Testis (tissue), 3 donors: ENCODE data around the gene DENND1A. TPM values are rescaled to one million over a fixed set of nuclear protein-coding genes. Genes with fewer than 3 reads are reported as not detected.

Experiments used
- DNase-seq: peaks from one replicate; pipeline ENCODE4 v3.0.0-alpha.2; 2019
- H3K27ac ChIP-seq, 2 donors: fragments of 200-600 bp; sonication (generic); one replicate each; pipeline ENCODE4 v1.5.1; 2019
- H3K27me3 ChIP-seq: fragments of 200-600 bp; sonication (generic); one replicate; pipeline ENCODE4 v1.5.1; 2019
- H3K36me3 ChIP-seq: fragments of 200-600 bp; sonication (generic); one replicate; pipeline ENCODE4 v1.5.1; 2017; ENCODE audit warnings: low read depth; ENCODE audit errors: missing control alignments
- H3K4me1 ChIP-seq: fragments of 200-600 bp; sonication (generic); one replicate; pipeline ENCODE4 v1.5.1; 2019
- H3K4me3 ChIP-seq, 2 donors: fragments of 200-600 bp; sonication (generic); one replicate each; pipeline ENCODE4 v1.5.1; 2017 to 2019
- H3K9me3 ChIP-seq: fragments of 200-600 bp; sonication (generic); one replicate; pipeline ENCODE4 v1.5.1; 2017
- POLR2A ChIP-seq: fragments of 450-650 bp; IDR thresholded peaks from one replicate; pipeline ENCODE4 v1.6.1; 2017; ENCODE audit warnings: antibody characterized with exemption, mild to moderate bottlenecking, moderate library complexity
- WGBS, 2 donors: methylation state at CpG; one replicate each; pipeline ENCODE4 v1.1.5; 2018; 5-methylcytosine and 5-hydroxymethylcytosine counted together
- intact Hi-C: fragments of 100-400 bp; cut with DNase I; formaldehyde crosslinking; loops from one replicate; pipeline ENCODE4 v1.15.1; 2023; ENCODE audit warnings: low total_unique reads
- polyA plus RNA-seq: library from polyadenylated mRNA; stranded (reverse); fragments of 350-450 nt; fragmentation: Illumina TruSeq; extraction: RNeasy Lipid Tissue Mini Kit (QIAGEN cat#74804); gene quantifications from one replicate; pipeline ENCODE4 v1.2.3, GENCODE V29; 2014; ENCODE audit warnings: low read depth, low replicate concordance; ENCODE audit not compliant: insufficient read depth
- total RNA-seq, 2 donors: library from RNA; depleted of rRNA; stranded (reverse); fragments of >200 nt; gene quantifications; one replicate each; pipeline ENCODE4 v1.2.3, GENCODE V29; 2016
- TF ChIP-seq, protein P1 (sequence below), 3 experiments: fragments of 450-650 bp in 2 of 3; fragments of 200-600 bp in 1 of 3; sonication (generic) in 1 of 3; IDR thresholded peaks; one replicate each; pipeline ENCODE4 v1.5.1; 2016 to 2019; ENCODE audit warnings: antibody characterized with exemption in 3 of 3, mild to moderate bottlenecking in 2 of 3, moderate library complexity in 1 of 3

DENND1A gene
- total and polyA plus RNA-seq, 3 donors from 2014 or later = 20.3 to 47.4 (median 44.9) TPM

DNA sequence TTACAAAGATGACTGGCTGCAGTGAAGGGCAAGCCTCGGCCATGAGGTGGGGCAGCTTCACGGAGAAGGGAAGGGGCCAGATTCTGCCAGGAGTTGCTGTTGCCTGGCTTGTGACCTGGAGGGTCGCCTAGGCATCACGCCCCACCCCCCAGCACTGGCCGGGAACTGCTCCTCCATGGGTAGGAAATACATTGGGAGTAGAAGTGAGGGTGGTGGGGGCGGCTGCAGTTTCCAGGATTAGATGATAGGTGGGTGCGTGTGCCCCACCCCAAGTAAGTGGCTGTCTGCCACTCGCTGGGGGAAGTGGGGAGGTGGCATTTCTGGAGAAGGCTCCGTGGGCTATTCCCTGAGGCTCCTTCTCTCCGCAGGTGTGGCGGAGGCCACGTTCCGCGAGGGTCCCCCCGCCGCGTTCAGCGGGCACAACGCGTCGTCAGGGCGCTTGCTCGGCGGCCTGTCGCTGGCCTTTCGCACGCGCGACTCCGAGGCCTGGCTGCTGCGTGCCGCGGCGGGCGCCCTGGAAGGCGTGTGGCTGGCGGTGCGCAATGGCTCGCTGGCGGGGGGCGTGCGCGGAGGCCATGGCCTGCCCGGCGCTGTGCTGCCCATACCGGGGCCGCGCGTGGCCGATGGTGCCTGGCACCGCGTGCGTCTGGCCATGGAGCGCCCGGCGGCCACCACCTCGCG is 557.0 kb downstream of the DENND1A start:
- no peak overlapping the region for H3K4me3 ChIP-seq
- H3K27me3 ChIP-seq = no peaks in the 10 kb centered on the region
- TF ChIP-seq, protein P1, sequence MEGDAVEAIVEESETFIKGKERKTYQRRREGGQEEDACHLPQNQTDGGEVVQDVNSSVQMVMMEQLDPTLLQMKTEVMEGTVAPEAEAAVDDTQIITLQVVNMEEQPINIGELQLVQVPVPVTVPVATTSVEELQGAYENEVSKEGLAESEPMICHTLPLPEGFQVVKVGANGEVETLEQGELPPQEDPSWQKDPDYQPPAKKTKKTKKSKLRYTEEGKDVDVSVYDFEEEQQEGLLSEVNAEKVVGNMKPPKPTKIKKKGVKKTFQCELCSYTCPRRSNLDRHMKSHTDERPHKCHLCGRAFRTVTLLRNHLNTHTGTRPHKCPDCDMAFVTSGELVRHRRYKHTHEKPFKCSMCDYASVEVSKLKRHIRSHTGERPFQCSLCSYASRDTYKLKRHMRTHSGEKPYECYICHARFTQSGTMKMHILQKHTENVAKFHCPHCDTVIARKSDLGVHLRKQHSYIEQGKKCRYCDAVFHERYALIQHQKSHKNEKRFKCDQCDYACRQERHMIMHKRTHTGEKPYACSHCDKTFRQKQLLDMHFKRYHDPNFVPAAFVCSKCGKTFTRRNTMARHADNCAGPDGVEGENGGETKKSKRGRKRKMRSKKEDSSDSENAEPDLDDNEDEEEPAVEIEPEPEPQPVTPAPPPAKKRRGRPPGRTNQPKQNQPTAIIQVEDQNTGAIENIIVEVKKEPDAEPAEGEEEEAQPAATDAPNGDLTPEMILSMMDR (IDR thresholded peaks at IDR 0.05) = no peak
- TF ChIP-seq POLR2A = no peak
- no peaks in the 10 kb centered on the region for H3K9me3 ChIP-seq
- intact Hi-C loops = no loop called here
- no peaks in the 10 kb centered on the region for H3K4me1 ChIP-seq
- H3K36me3 ChIP-seq = no peaks in the 10 kb centered on the region
- 30 to 36% methylated on average over 8 to 47 of the region's 58 CpGs for WGBS, 2 donors
- DNase-seq = no peak
- H3K27ac ChIP-seq = no peak overlapping the region

DNA sequence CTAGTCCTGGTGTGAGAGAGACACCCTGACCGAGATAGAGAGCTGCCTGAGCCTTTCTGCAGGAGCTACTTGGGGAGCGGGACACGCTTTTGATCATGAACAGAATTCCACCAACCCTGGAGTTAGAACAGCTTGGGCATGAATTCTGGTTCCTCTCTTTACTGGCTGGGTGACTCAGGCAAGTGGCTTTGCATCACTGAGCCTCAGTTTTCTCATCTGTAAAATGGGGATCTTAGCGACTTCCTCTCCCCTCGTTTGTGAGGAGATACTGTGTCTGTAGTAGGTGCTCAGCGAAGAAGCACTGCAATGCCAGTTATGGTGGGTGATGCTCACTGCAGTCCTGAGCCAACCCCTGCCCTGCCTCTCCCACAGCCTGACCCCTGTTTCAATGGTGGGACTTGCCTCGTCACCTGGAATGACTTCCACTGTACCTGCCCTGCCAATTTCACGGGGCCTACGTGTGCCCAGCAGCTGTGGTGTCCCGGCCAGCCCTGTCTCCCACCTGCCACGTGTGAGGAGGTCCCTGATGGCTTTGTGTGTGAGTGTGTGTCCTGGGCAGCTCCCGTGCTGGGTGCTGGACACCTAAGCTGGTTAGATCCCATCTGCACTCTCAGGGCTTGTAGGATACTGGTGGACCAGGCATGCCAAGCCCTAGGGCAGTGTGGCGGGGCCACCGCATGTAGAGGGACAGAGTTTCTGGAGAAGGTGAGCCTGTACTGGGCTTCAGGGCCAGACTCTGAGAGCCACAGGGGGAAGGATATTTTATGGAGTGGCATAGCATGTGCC is 557.9 kb downstream of the DENND1A start:
- TF ChIP-seq, protein P1 (IDR thresholded peaks at IDR 0.05) = no peak
- TF ChIP-seq POLR2A = no peak
- Histone ChIP-seq H3K27me3 (no peaks in the 10 kb centered on the region), H3K36me3 (no peaks in the 10 kb centered on the region), H3K9me3 (no peaks in the 10 kb centered on the region), H3K4me1 (no peaks in the 10 kb centered on the region), H3K4me3 (no peak overlapping the region), H3K27ac (no peak overlapping the region)
- no peak for DNase-seq
- WGBS, 2 donors = 83 to 88% methylated on average over 11 to 14 of the region's 14 CpGs
- intact Hi-C loops = no loop called here

DNA sequence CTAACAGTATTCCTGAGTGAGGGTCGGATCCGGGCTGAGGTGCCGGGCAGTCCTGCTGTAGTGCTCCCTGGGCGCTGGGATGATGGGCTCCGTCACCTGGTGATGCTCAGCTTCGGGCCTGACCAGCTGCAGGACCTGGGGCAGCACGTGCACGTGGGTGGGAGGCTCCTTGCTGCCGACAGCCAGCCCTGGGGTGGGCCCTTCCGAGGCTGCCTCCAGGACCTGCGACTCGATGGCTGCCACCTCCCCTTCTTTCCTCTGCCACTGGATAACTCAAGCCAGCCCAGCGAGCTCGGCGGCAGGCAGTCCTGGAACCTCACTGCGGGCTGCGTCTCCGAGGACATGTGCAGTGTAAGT is 558.7 kb downstream of the DENND1A start:
- 83% methylated on average over 18 of the region's 18 CpGs; no CpG with 5 or more reads in 1 of the 2 donors for WGBS, 2 donors
- Histone ChIP-seq H3K27ac (no peak overlapping the region), H3K4me1 (no peaks in the 10 kb centered on the region), H3K27me3 (no peaks in the 10 kb centered on the region), H3K4me3 (no peak overlapping the region), H3K36me3 (no peaks in the 10 kb centered on the region), H3K9me3 (no peaks in the 10 kb centered on the region)
- TF ChIP-seq, protein P1 (IDR thresholded peaks at IDR 0.05) = no peak
- no peak for TF ChIP-seq POLR2A
- no peak for DNase-seq
- intact Hi-C loops = no loop called here

DNA sequence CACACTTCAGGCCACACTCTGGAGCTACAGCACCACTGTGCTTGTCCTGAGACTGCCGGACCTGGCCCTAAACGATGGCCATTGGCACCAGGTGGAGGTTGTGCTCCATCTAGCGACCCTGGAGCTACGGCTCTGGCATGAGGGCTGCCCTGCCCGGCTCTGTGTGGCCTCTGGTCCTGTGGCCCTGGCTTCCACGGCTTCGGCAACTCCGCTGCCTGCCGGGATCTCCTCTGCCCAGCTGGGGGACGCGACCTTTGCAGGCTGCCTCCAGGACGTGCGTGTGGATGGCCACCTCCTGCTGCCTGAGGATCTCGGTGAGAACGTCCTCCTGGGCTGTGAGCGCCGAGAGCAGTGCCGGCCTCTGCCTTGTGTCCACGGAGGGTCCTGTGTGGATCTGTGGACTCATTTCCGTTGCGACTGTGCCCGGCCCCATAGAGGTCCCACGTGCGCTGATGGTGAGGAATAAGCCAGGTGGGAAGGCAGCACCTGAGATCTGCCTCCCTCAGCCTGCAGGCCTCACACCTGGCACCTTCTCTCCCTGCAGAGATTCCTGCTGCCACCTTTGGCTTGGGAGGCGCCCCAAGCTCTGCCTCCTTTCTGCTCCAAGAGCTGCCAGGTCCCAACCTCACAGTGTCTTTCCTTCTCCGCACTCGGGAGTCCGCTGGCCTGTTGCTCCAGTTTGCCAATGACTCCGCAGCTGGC is 559.2 kb downstream of the DENND1A start:
- TF ChIP-seq, protein P1 (IDR thresholded peaks at IDR 0.05) = no peak
- no peak for TF ChIP-seq POLR2A
- Histone ChIP-seq H3K27ac (no peak overlapping the region), H3K4me1 (no peaks in the 10 kb centered on the region), H3K4me3 (no peak overlapping the region), H3K9me3 (no peaks in the 10 kb centered on the region), H3K36me3 (no peaks in the 10 kb centered on the region), H3K27me3 (no peaks in the 10 kb centered on the region)
- no peak for DNase-seq
- 80 to 85% methylated on average over 6 to 29 of the region's 29 CpGs for WGBS, 2 donors
- intact Hi-C loops = no loop called here
